C4-2B (cell line): ENCODE data around the gene CCL25.
"Not testable (repeated sequence)": the region's sequence is repeated elsewhere in the genome, so short reads cannot be mapped to it uniquely, and the experiment has no call there.

Experiments used
- H3K27ac ChIP-seq: fragments of 450-650 bp; 2 replicates; pipeline ENCODE4 v1.5.1; 2017
- ZFX ChIP-seq: fragments of 450-650 bp; IDR thresholded peaks from 2 replicates; pipeline ENCODE4 v1.6.1; 2017
- TF ChIP-seq, protein P1 (sequence below): fragments of 450-650 bp; conservative IDR thresholded peaks from 2 replicates; pipeline ENCODE4 v1.5.1; 2017; ENCODE audit warnings: mild to moderate bottlenecking

The CCL25 gene

DNA sequence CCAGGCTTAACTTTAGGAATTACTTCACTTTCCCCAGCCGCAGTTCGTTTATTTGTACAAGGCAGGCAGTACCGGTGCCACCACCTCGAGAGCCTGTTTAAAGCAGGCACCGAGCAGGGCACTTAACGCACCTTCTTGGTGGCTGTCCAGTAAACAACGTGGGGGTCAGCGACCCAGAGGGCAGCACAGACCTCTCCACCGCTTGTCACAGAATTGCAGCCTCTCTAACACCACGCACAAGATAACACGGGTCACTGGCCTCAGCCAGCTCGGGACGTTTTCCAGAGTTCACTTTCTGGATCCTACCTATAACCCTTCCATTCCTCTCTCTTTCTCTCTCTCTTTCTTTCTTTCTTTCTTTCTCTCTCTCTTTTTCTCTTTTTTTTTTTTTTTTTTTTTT is 30.3 kb upstream of the CCL25 start:
- TF ChIP-seq ZFX = no peak
- TF ChIP-seq, protein P1, sequence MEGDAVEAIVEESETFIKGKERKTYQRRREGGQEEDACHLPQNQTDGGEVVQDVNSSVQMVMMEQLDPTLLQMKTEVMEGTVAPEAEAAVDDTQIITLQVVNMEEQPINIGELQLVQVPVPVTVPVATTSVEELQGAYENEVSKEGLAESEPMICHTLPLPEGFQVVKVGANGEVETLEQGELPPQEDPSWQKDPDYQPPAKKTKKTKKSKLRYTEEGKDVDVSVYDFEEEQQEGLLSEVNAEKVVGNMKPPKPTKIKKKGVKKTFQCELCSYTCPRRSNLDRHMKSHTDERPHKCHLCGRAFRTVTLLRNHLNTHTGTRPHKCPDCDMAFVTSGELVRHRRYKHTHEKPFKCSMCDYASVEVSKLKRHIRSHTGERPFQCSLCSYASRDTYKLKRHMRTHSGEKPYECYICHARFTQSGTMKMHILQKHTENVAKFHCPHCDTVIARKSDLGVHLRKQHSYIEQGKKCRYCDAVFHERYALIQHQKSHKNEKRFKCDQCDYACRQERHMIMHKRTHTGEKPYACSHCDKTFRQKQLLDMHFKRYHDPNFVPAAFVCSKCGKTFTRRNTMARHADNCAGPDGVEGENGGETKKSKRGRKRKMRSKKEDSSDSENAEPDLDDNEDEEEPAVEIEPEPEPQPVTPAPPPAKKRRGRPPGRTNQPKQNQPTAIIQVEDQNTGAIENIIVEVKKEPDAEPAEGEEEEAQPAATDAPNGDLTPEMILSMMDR = no peak
- H3K27ac ChIP-seq = no peak overlapping the region

DNA sequence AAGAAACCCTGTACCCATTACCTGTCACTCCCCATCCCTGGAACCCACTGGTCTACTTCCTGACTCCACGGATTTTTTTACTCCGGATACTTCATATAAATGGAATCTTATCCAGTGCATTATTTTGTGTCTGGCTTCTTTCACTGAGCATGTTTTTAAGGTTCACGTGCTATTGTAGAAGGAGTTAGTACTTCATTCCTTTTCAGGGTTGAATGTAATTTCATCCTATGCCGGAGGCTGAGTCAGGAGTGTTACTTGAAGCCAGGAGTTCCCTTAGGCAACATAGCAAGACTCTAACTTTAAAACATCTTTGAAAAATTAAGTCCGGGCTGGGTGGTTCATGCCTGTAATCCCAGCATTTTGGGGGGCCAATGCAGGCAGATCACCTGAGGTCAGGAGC is 29.2 kb upstream of the CCL25 start:
- TF ChIP-seq, protein P1 = no peak
- TF ChIP-seq ZFX = no peak
- no peak overlapping the region for H3K27ac ChIP-seq

DNA sequence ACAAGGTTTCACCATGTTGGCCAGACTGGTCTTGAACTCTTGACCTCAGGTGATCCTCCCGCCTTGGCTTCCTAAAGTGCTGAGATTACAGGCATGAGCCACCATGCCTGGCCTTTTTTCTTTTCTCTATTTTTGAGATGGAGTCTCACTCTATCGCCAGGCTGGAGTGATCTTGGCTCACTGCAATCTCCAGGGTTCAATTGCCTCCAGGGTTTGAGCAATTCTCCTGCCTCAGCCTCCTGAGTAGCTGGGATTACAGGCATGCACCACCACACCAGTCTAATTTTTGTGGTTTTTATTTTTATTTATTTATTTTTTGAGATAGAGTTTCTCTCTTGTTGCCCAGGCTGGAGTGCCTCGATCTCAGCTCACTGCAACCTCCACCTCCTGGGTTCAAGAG is 28.3 kb upstream of the CCL25 start:
- not testable (repeated sequence) for H3K27ac ChIP-seq

DNA sequence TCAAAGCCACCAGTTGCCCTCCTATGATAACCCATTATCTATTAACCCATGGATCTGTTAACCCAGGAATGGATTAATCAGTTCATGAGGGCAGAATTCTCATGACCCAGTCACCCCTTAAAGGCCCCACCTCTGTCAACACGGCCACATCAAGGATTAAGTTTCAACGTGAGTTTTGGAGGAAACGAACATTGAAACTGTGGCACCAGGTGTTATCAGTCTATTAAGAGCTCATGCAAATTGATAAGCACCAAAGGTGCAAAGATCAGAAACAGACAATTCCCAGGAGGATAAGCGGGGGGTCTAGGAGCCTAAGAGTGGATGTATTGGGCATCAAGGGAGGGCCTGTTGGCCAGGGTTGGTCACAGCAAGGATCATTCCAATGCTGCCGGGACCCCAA is 27.2 kb upstream of the CCL25 start:
- H3K27ac ChIP-seq = no peak overlapping the region
- TF ChIP-seq ZFX = no peak
- TF ChIP-seq, protein P1 = no peak

DNA sequence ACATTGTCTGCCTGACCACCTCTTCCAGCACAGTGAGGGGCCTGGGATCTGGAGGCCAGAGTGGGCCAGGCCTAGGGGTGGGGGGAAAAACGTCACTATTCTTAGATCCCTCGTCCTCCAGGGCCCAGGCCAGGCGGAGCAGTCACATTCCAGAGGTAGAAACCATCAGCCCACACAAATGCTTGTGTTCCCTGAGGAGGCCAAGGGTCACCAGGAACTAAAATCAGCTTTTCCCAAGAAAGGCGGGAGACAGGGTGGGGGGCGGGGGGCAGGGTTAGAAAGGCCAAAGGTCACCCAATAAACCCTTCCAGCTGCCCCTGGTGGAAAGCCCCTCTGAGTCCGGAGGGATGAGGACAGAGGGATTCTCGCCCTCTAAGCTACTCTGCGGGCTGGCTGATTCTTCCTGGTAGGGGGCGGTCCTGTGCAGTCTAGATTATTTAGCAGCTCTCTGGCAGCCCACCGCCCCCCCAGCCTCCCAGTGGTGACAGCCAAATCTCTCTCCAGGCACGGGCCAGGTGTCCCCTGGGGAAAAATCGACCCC is 23.5 kb upstream of the CCL25 start:
- no peak overlapping the region for H3K27ac ChIP-seq
- TF ChIP-seq, protein P1 = no peak
- no peak for TF ChIP-seq ZFX

DNA sequence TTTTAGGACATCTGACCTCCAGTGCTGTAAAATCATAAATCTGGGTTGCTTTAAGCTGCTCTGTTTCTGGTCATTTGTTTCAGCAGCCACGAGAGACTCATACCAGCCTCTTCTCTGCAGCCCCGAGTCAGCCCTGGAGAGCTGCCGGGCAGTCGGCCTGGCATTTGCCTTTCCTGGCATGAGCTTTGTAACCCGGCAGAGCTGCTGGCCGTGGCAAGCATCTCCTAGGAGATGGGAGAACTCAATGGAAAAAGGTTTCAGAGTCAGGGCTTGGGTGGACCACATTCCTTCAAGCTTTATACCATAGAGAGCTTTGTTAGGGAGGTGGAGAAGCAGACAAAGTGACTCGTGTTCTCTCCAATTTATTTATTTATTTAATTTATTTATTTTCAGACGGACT is 21.6 kb upstream of the CCL25 start:
- no peak for TF ChIP-seq ZFX
- TF ChIP-seq, protein P1 = no peak
- H3K27ac ChIP-seq = no peak overlapping the region

DNA sequence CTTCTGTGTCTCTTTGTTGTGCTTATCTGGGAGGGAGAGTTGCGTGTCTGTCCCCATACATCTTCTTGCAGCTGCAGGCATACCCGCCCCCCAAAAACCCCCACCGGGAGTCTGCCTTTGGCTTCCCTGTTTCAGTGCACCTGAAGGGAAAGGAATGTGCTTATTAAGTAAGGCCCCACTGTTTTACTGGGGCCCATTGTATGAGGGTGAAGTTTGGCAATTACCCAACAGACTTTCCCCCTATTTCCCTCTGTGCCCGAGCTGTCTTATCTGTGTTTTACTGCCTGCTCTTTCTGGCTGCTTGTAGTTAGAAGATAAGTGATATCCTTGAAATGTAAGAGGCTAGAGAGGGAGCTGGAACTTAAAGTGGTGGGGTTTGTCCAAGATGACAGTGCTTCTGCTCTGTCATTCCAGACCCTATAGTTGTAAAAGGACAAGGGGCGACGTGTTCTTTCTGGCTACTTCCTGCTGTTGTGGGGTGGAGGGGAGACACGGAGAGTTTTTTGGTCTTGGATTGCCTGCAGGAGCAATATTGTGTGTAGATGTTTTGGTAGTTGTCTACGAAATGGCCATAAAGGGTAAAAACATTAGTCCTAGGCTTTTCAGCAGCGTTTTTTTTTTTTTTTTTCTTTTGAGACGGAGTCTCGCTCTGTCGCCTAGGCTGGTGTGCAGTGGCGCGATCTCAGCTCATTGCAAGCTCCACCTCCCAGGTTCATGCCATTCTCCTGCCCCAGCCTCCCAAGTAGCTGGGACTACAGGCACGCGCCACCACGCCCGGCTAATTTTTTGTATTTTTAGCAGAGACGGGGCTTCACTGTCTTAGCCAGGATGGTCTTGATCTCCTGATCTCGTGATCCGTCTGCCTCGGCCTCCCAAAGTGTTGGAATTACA is 19.0 kb upstream of the CCL25 start:
- H3K27ac ChIP-seq = not testable (repeated sequence)

DNA sequence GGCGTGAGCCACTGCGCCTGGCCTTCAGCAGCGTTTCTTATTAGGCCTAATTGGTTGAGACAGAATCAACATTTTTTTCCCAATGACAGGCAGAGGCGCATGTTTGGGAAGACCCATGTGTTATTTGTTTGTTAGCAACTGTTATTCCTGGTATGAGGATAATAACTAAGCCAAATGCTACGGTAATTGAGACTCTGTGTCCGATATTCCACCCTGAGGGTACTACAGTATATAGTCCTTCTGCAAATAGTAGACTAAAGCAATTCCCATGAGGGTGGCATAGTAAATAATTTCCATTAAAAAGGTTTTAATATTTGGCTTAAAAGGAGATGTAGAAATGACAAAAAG is 18.4 kb upstream of the CCL25 start:
- H3K27ac ChIP-seq = no peak overlapping the region
- no peak for TF ChIP-seq ZFX
- TF ChIP-seq, protein P1 = no peak
